T-cell (primary cell): Measurements from ENCODE around the gene DNAH6. TPM values are rescaled to one million over a fixed set of nuclear protein-coding genes. Genes with fewer than 3 reads are reported as not detected.
A peak's percentile ranks its signal among the peaks of the same experiment; 100 is the strongest.

ENCODE experiments used
- ATAC-seq, 4 experiments: fragments of 200-7000 bp in 3 of 4; fragments of 150-1000 bp in 1 of 4; cut with Tn5 transposase; replicated peaks in 1 of 4; 1 replicate in 3 of 4; 2 replicates in 1 of 4; pipeline ENCODE4 v1.10.0; 2021; ENCODE audit warnings: moderate library complexity in 3 of 4, mild to moderate bottlenecking in 2 of 4, moderate number of reproducible peaks in 1 of 4
- CTCF ChIA-PET, 2 donors: fragments of 300-600 bp; sonication (Branson Sonifier 250); formaldehyde crosslinking; loops; one replicate each; lab custom pipeline; 2022; ENCODE audit warnings: antibody characterized with exemption in 2 of 2; lab: Charles Lee
- POLR2A ChIA-PET, 2 donors: fragments of 300-600 bp; sonication (Branson Sonifier 250); formaldehyde crosslinking; loops; one replicate each; lab custom pipeline; 2022; ENCODE audit warnings: antibody characterized with exemption in 2 of 2; lab: Charles Lee
- DNase-seq, 35 experiments: peaks; one replicate each; pipeline versions ENCODE4 v3.0.0 to v3.0.0-alpha.2; 2013 to 2023
- H3K27ac ChIP-seq: one replicate; pipeline ENCODE4 v1.5.1; 2013; ENCODE audit warnings: low read length
- H3K27me3 ChIP-seq, 2 experiments: replicated peaks in 1 of 2; 1 replicate in 1 of 2; 2 replicates in 1 of 2; pipeline versions ENCODE4 v1.6.1 to v1.7.0; 2013; ENCODE audit warnings: low read length in 1 of 2, mixed read lengths in 1 of 2; ENCODE audit not compliant: control insufficient read depth in 2 of 2, insufficient read depth in 2 of 2; ENCODE audit errors: extremely low read depth in 1 of 2
- H3K36me3 ChIP-seq, 2 donors: 1 replicate in 1 of 2; 2 replicates in 1 of 2; pipeline versions ENCODE4 v1.6.1 to v1.7.0; 2013; ENCODE audit warnings: low read length in 1 of 2; ENCODE audit not compliant: control insufficient read depth in 2 of 2, insufficient read depth in 1 of 2; ENCODE audit errors: extremely low read depth in 1 of 2
- H3K4me1 ChIP-seq, 2 experiments: 1 replicate in 1 of 2; 2 replicates in 1 of 2; pipeline versions ENCODE4 v1.6.1 to v1.7.0; 2013; ENCODE audit warnings: low read length in 2 of 2, mixed read lengths in 1 of 2; ENCODE audit not compliant: insufficient read depth in 2 of 2, control insufficient read depth in 1 of 2; ENCODE audit errors: extremely low read depth in 1 of 2
- H3K4me3 ChIP-seq, 2 donors: 1 replicate in 1 of 2; 2 replicates in 1 of 2; pipeline versions ENCODE4 v1.5.1 to v1.7.0; 2013; ENCODE audit warnings: mild to moderate bottlenecking in 2 of 2, low read length in 1 of 2, moderate library complexity in 1 of 2; ENCODE audit not compliant: control insufficient read depth in 1 of 2; ENCODE audit errors: extremely low read depth in 1 of 2
- H3K9me3 ChIP-seq: 2 replicates; pipeline ENCODE4 v1.7.0; 2013
- H3K27ac Mint-ChIP-seq, 2 donors: one replicate each; pipeline ENCODE4 v1.8.0; 2020 to 2021; ENCODE audit warnings: mild to moderate bottlenecking in 2 of 2, mixed read lengths in 2 of 2
- H3K27me3 Mint-ChIP-seq, 2 donors: one replicate each; pipeline ENCODE4 v1.8.0; 2021 to 2022; ENCODE audit warnings: mixed read lengths in 2 of 2
- H3K36me3 Mint-ChIP-seq: one replicate; pipeline ENCODE4 v1.8.0; 2021; ENCODE audit warnings: mixed read lengths
- H3K4me1 Mint-ChIP-seq, 3 donors: one replicate each; pipeline ENCODE4 v1.8.0; 2020 to 2022; ENCODE audit warnings: mixed read lengths in 3 of 3, mild to moderate bottlenecking in 1 of 3
- H3K4me3 Mint-ChIP-seq, 3 donors: one replicate each; pipeline ENCODE4 v1.8.0; 2020 to 2022; ENCODE audit warnings: mild to moderate bottlenecking in 3 of 3, mixed read lengths in 3 of 3, moderate library complexity in 3 of 3
- H3K9me3 Mint-ChIP-seq, 3 donors: one replicate each; pipeline ENCODE4 v1.8.0; 2020 to 2022; ENCODE audit warnings: mixed read lengths in 3 of 3
- WGBS: methylation state at CpG from one replicate; pipeline ENCODE4 v1.1.5; 2013; ENCODE audit warnings: missing lambda C conversion rate; ENCODE audit not compliant: insufficient coverage; 5-methylcytosine and 5-hydroxymethylcytosine counted together
- total RNA-seq, 35 experiments: library from RNA in 6 of 35; stranded (reverse) in 6 of 35; fragments of 120-200 nt in 1 of 35; gene quantifications; one replicate each; pipeline versions ENCODE4 v1.2.1 to v1.2.4 and lab custom pipeline; 2013 to 2026

DNAH6 gene
- total RNA-seq, 5 donors from 2014 or later (not counting 1 experiment from before 2014, with no cell fraction given), result 0.44 to 2.0 (median 1.2) TPM

GRCh38 chr2:84652431-84652830 is 136.1 kb downstream of the DNAH6 start:
- ChIA-PET POLR2A (interaction anchor here in 1 of 2 donors (0.7 kb wide), 1 partner anchor 70 kb away, joined by 3 read pairs; no protein-coding TSS in a partner anchor), CTCF (interaction anchor here in 1 of 2 donors (0.5 to 1.2 kb wide), 3 partner anchors 41 to 273 kb away, joined by 3 to 5 read pairs (median 3); no protein-coding TSS in a partner anchor)
- Histone ChIP-seq H3K36me3 (no peaks in the 10 kb centered on the region), H3K9me3 (peaks cover 2% of the 10 kb centered on the region), H3K4me3 (no peak overlapping the region), H3K27ac (no peak overlapping the region), H3K4me1 (peaks cover 22 to 58% of the 10 kb centered on the region in 2 experiments), H3K27me3 (no peaks in the 10 kb centered on the region)
- peak; percentile 57 to 76 (median 58) for ATAC-seq
- peak overlapping the region; percentile 40 to 73 for H3K27ac Mint-ChIP-seq
- H3K36me3 Mint-ChIP-seq, result no peaks in the 10 kb centered on the region
- no peaks in the 10 kb centered on the region for H3K27me3 Mint-ChIP-seq
- peaks cover 77 to 93% (median 83%) of the 10 kb centered on the region in 3 donors for H3K4me1 Mint-ChIP-seq
- DNase-seq, result peak in 1 of 35 experiments; percentile 30
- peaks cover 0 to 19% (median 3%) of the 10 kb centered on the region in 3 donors for H3K9me3 Mint-ChIP-seq
- peak overlapping the region in 1 of 3 donors; percentile 63 for H3K4me3 Mint-ChIP-seq
- WGBS, result no CpG with 5 or more reads among the region's 1 CpG

GRCh38 chr2:84653302-84653701 is 137.0 kb downstream of the DNAH6 start:
- H3K9me3 ChIP-seq, result peaks cover 3% of the 10 kb centered on the region
- ChIA-PET POLR2A (no interaction called here), CTCF (no interaction called here)
- Mint-ChIP-seq H3K27me3 (no peaks in the 10 kb centered on the region), H3K27ac (peak overlapping the region; percentile 7 to 65), H3K4me1 (peaks cover 68 to 84% (median 74%) of the 10 kb centered on the region in 3 donors), H3K9me3 (peaks cover 0 to 19% (median 3%) of the 10 kb centered on the region in 3 donors), H3K36me3 (no peaks in the 10 kb centered on the region), H3K4me3 (peak overlapping the region in 1 of 3 donors; percentile 55)
- no peaks in the 10 kb centered on the region for H3K27me3 ChIP-seq
- H3K27ac ChIP-seq, result peak overlapping the region; percentile 0
- WGBS, result no CpG with 5 or more reads among the region's 3 CpGs
- H3K36me3 ChIP-seq, result no peaks in the 10 kb centered on the region
- ATAC-seq, result no peak
- DNase-seq, result no peak
- H3K4me3 ChIP-seq, result no peak overlapping the region
- H3K4me1 ChIP-seq, result peaks cover 22 to 58% of the 10 kb centered on the region in 2 experiments

GRCh38 chr2:84654414-84654813 is 138.1 kb downstream of the DNAH6 start:
- H3K9me3 Mint-ChIP-seq, result peaks cover 0 to 19% (median 3%) of the 10 kb centered on the region in 3 donors
- H3K4me3 ChIP-seq, result no peak overlapping the region
- peaks cover 57 to 73% (median 65%) of the 10 kb centered on the region in 3 donors for H3K4me1 Mint-ChIP-seq
- H3K27me3 Mint-ChIP-seq, result no peaks in the 10 kb centered on the region
- H3K27ac ChIP-seq, result no peak overlapping the region
- H3K36me3 ChIP-seq, result no peaks in the 10 kb centered on the region
- WGBS, result no CpG with 5 or more reads among the region's 3 CpGs
- H3K4me1 ChIP-seq, result peaks cover 20 to 48% of the 10 kb centered on the region in 2 experiments
- ChIA-PET POLR2A (no interaction called here), CTCF (no interaction called here)
- H3K4me3 Mint-ChIP-seq, result peak overlapping the region in 1 of 3 donors; percentile 55
- ATAC-seq, result no peak
- peak overlapping the region; percentile 72 to 75 for H3K27ac Mint-ChIP-seq
- H3K36me3 Mint-ChIP-seq, result no peaks in the 10 kb centered on the region
- no peak for DNase-seq
- H3K9me3 ChIP-seq, result peaks cover 3% of the 10 kb centered on the region
- H3K27me3 ChIP-seq, result no peaks in the 10 kb centered on the region

GRCh38 chr2:84669122-84669521 is 152.8 kb downstream of the DNAH6 start:
- POLR2A ChIA-PET, result no interaction called here
- Histone ChIP-seq H3K4me3 (no peak overlapping the region), H3K9me3 (no peaks in the 10 kb centered on the region), H3K4me1 (no peaks in the 10 kb centered on the region), H3K27ac (no peak overlapping the region), H3K36me3 (no peaks in the 10 kb centered on the region), H3K27me3 (no peaks in the 10 kb centered on the region)
- Mint-ChIP-seq H3K9me3 (peaks cover 0 to 4% (median 0%) of the 10 kb centered on the region in 3 donors), H3K27me3 (no peaks in the 10 kb centered on the region), H3K4me1 (peaks cover 7 to 48% (median 18%) of the 10 kb centered on the region in 3 donors), H3K36me3 (peaks cover 3% of the 10 kb centered on the region), H3K27ac (no peak overlapping the region), H3K4me3 (no peak overlapping the region)
- no CpG with 5 or more reads among the region's 5 CpGs for WGBS
- ATAC-seq, result no peak
- DNase-seq, result no peak
- CTCF ChIA-PET, result no interaction called here

- no peaks in the 10 kb centered on the region for H3K9me3 ChIP-seq
- Mint-ChIP-seq H3K9me3 (no peaks in the 10 kb centered on the region), H3K4me1 (peaks cover 21 to 53% (median 28%) of the 10 kb centered on the region in 3 donors), H3K4me3 (no peak overlapping the region), H3K27me3 (no peaks in the 10 kb centered on the region), H3K36me3 (no peaks in the 10 kb centered on the region), H3K27ac (no peak overlapping the region)
- no peaks in the 10 kb centered on the region for H3K27me3 ChIP-seq
- no peak overlapping the region for H3K4me3 ChIP-seq
- POLR2A ChIA-PET, result no interaction called here
- peaks cover 10 to 15% of the 10 kb centered on the region in 2 experiments for H3K4me1 ChIP-seq
- CTCF ChIA-PET, result no interaction called here
- no peak overlapping the region for H3K27ac ChIP-seq
- DNase-seq (no peak), ATAC-seq (no peak)
- H3K36me3 ChIP-seq, result no peaks in the 10 kb centered on the region
Observed at GRCh38 chr2:84674099-84674498, 157.8 kb downstream of the DNAH6 start.

GRCh38 chr2:84674586-84674985 is 158.3 kb downstream of the DNAH6 start:
- H3K4me3 Mint-ChIP-seq, result no peak overlapping the region
- CTCF ChIA-PET, result no interaction called here
- 89% methylated on average over 1 of the region's 5 CpGs for WGBS
- Histone ChIP-seq H3K4me1 (peaks cover 10 to 15% of the 10 kb centered on the region in 2 experiments), H3K27me3 (no peaks in the 10 kb centered on the region), H3K9me3 (no peaks in the 10 kb centered on the region), H3K36me3 (no peaks in the 10 kb centered on the region), H3K4me3 (no peak overlapping the region), H3K27ac (no peak overlapping the region)
- ATAC-seq (no peak), DNase-seq (no peak)
- peaks cover 21 to 53% (median 28%) of the 10 kb centered on the region in 3 donors for H3K4me1 Mint-ChIP-seq
- POLR2A ChIA-PET, result no interaction called here
- no peaks in the 10 kb centered on the region for H3K9me3 Mint-ChIP-seq
- H3K36me3 Mint-ChIP-seq, result no peaks in the 10 kb centered on the region
- no peak overlapping the region for H3K27ac Mint-ChIP-seq
- no peaks in the 10 kb centered on the region for H3K27me3 Mint-ChIP-seq
